Ishikawa (cell line): ENCODE measurements around the gene LRP8.

Experiments
- CEBPB ChIP-seq: IDR thresholded peaks from 2 replicates; pipeline ENCODE4 v1.6.1; 2012
- CREB1 ChIP-seq: IDR thresholded peaks from 2 replicates; pipeline ENCODE4 v1.6.1; 2012; ENCODE audit warnings: low read depth
- EGR1 ChIP-seq: IDR thresholded peaks from 2 replicates; pipeline ENCODE4 v1.6.1; 2012
- EP300 ChIP-seq: IDR thresholded peaks from 2 replicates; pipeline ENCODE4 v1.6.1; 2012; ENCODE audit warnings: borderline replicate concordance
- FOXM1 ChIP-seq: IDR thresholded peaks from 2 replicates; pipeline ENCODE4 v1.6.1; 2012; ENCODE audit warnings: low read depth, borderline replicate concordance
- MAX ChIP-seq: IDR thresholded peaks from 2 replicates; pipeline ENCODE4 v1.6.1; 2012
- NFIC ChIP-seq: IDR thresholded peaks from 2 replicates; pipeline ENCODE4 v1.6.1; 2012
- RAD21 ChIP-seq: IDR thresholded peaks from 2 replicates; pipeline ENCODE4 v1.6.1; 2012; ENCODE audit warnings: low read depth
- TAF1 ChIP-seq: IDR thresholded peaks from 2 replicates; pipeline ENCODE4 v1.6.1; 2012; ENCODE audit warnings: low read depth, mild to moderate bottlenecking
- TCF12 ChIP-seq: IDR thresholded peaks from 2 replicates; pipeline ENCODE4 v1.6.1; 2012; ENCODE audit warnings: low read depth
- TEAD4 ChIP-seq: IDR thresholded peaks from 2 replicates; pipeline ENCODE4 v1.6.1; 2012
- USF1 ChIP-seq: IDR thresholded peaks from 2 replicates; pipeline ENCODE4 v1.6.1; 2012
- YY1 ChIP-seq: IDR thresholded peaks from 2 replicates; pipeline ENCODE4 v1.6.1; 2012; ENCODE audit warnings: low read depth
- ZBTB7A ChIP-seq: IDR thresholded peaks from 2 replicates; pipeline ENCODE4 v1.6.1; 2012; ENCODE audit warnings: low read depth
- TF ChIP-seq, protein P1 (sequence below): IDR thresholded peaks from 2 replicates; pipeline ENCODE4 v1.6.1; 2012; ENCODE audit warnings: low read depth, mild to moderate bottlenecking

Gene LRP8

DNA sequence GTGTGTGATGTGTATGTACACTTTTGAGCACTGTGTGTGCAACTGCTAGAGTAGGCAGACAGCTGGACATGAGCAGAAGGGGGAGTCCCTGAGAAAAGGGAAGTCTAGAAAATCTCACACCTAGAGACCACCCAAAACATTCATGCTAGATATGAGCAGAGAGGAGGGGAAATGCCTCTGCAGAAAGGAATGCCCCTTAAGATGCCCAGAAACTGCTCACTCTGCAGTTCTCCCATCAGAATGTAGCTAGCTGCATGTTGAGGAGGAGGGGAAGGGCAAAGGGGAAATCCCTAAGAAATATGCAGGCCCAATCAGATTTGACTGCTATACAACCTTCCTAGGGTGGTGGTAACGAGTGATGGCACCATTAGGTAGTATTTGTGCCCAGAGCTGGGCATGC, 57.8 kb downstream of the LRP8 start:
- TF ChIP-seq FOXM1 (no peak), YY1 (no peak), EP300 (no peak), MAX (no peak), CREB1 (no peak), RAD21 (no peak), ZBTB7A (no peak), TAF1 (no peak), EGR1 (no peak), TEAD4 (no peak), NFIC (no peak), TCF12 (no peak), USF1 (no peak)
- TF ChIP-seq, protein P1, sequence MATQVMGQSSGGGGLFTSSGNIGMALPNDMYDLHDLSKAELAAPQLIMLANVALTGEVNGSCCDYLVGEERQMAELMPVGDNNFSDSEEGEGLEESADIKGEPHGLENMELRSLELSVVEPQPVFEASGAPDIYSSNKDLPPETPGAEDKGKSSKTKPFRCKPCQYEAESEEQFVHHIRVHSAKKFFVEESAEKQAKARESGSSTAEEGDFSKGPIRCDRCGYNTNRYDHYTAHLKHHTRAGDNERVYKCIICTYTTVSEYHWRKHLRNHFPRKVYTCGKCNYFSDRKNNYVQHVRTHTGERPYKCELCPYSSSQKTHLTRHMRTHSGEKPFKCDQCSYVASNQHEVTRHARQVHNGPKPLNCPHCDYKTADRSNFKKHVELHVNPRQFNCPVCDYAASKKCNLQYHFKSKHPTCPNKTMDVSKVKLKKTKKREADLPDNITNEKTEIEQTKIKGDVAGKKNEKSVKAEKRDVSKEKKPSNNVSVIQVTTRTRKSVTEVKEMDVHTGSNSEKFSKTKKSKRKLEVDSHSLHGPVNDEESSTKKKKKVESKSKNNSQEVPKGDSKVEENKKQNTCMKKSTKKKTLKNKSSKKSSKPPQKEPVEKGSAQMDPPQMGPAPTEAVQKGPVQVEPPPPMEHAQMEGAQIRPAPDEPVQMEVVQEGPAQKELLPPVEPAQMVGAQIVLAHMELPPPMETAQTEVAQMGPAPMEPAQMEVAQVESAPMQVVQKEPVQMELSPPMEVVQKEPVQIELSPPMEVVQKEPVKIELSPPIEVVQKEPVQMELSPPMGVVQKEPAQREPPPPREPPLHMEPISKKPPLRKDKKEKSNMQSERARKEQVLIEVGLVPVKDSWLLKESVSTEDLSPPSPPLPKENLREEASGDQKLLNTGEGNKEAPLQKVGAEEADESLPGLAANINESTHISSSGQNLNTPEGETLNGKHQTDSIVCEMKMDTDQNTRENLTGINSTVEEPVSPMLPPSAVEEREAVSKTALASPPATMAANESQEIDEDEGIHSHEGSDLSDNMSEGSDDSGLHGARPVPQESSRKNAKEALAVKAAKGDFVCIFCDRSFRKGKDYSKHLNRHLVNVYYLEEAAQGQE = no peak

GRCh38 chr1:53267761-53268160, 60.1 kb downstream of the LRP8 start:
- TF ChIP-seq USF1 = no peak
- no peak for TF ChIP-seq TEAD4
- TF ChIP-seq, protein P1 = no peak
- TF ChIP-seq TCF12 = no peak
- TF ChIP-seq MAX = no peak
- no peak for TF ChIP-seq TAF1
- TF ChIP-seq EGR1 = no peak
- TF ChIP-seq FOXM1 = no peak
- TF ChIP-seq CREB1 = no peak
- no peak for TF ChIP-seq ZBTB7A
- no peak for TF ChIP-seq NFIC

- TF ChIP-seq USF1 (no peak), EGR1 (no peak), CEBPB (no peak), ZBTB7A (no peak), TEAD4 (no peak), TCF12 (no peak), RAD21 (peak; percentile 59)
- TF ChIP-seq, protein P1 = no peak
These were observed 61.8 kb downstream of the LRP8 start for GRCh38 chr1:53266038-53266437.

DNA sequence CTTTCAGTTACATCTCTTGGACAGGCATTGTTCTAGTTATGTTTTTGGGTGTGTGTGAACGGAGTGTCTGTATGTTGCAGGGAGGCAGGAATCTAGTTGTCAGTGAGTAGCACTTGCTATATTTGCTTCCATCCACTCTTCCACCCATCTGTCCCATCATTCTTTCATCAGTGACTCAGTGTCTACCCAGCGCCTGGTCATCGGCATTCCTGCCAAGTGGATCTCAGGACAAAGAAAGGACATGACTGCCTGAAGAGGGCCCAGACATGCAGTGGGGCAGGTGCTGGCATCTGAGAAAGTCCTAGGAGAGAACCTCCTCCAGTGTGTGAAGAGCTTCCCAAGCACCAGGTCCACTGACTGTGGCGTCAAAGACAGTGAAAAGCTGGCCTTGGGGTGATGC, 62.3 kb downstream of the LRP8 start:
- TF ChIP-seq EP300 (no peak), NFIC (no peak), TCF12 (no peak), EGR1 (no peak)

DNA sequence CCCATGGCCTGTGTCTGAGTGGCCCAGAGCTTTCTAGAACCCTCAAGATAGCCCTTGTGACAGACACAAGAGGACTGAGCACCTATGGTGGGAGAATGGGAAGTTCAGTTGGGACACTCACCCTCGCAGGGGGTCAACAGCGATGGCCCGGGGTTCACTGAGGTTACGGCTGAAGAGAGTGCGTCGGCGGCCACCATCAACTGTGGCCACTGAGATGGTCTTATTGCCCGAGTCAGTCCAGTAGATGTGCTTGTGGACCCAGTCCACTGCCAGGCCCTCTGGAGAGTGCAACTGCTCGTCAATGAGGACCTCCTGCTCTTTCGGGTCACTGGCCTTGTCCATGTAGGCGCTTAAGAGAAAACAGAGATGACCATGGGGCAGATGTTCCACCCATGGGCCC, 63.8 kb downstream of the LRP8 start:
- TF ChIP-seq MAX (no peak), CREB1 (no peak), USF1 (no peak), FOXM1 (no peak), EP300 (no peak)
- TF ChIP-seq, protein P1 = no peak
